Neural cell (in vitro differentiated cells): Measurements from ENCODE around the gene ADGRB3.

Experiments
- CTCF ChIP-seq: fragments of 450-650 bp; IDR thresholded peaks from 2 replicates; pipeline ENCODE4 v1.5.1; 2014; ENCODE audit warnings: antibody characterized with exemption, mild to moderate bottlenecking, moderate library complexity; ENCODE audit not compliant: poor library complexity, severe bottlenecking
- EP300 ChIP-seq: fragments of 450-650 bp; conservative IDR thresholded peaks from 2 replicates; pipeline ENCODE4 v1.6.1; 2014; ENCODE audit warnings: antibody characterized with exemption, mild to moderate bottlenecking, moderate library complexity; ENCODE audit not compliant: poor library complexity, severe bottlenecking
- EZH2 ChIP-seq: fragments of 200-600, 300-800 bp; shearing (Covaris generic), sonication (generic); IDR thresholded peaks from 2 replicates; pipeline ENCODE4 v1.6.1; 2014; ENCODE audit warnings: antibody characterized with exemption, low read length, borderline replicate concordance, mild to moderate bottlenecking; ENCODE audit not compliant: insufficient read depth, poor library complexity, severe bottlenecking
- MXI1 ChIP-seq: fragments of 450-650 bp; conservative IDR thresholded peaks from 2 replicates; pipeline ENCODE4 v1.6.1; 2014; ENCODE audit warnings: antibody characterized with exemption, mild to moderate bottlenecking; ENCODE audit not compliant: poor library complexity, severe bottlenecking
- POLR2AphosphoS5 ChIP-seq: IDR thresholded peaks from 2 replicates; pipeline ENCODE4 v1.6.1; 2012
- RAD21 ChIP-seq: fragments of 450-650 bp; conservative IDR thresholded peaks from 2 replicates; pipeline ENCODE4 v1.6.1; 2014; ENCODE audit warnings: antibody characterized with exemption, mild to moderate bottlenecking, moderate library complexity
- REST ChIP-seq: IDR thresholded peaks from 2 replicates; pipeline ENCODE4 v1.6.1; 2012; ENCODE audit warnings: borderline replicate concordance
- TAF1 ChIP-seq: IDR thresholded peaks from 2 replicates; pipeline ENCODE4 v1.6.1; 2012; ENCODE audit warnings: low read depth

- TF ChIP-seq CTCF (no peak), EZH2 (no peak), RAD21 (no peak), EP300 (no peak), TAF1 (no peak), MXI1 (no peak), POLR2AphosphoS5 (no peak), REST (no peak)
Observed at GRCh38 chr6:68973066-68973465, 338.0 kb downstream of the ADGRB3 start.
